ENCODE results near the gene COX6A1. TPM values are rescaled to one million over a fixed set of nuclear protein-coding genes. Genes with fewer than 3 reads are reported as not detected.

COX6A1 gene
- polyA plus RNA-seq, 1 donor = 94.3 TPM

Other genes with a start within 250 kb of the COX6A1 start
- 47.6 TPM for gene GCN1, start 243.4 kb upstream of the COX6A1 start, polyA plus RNA-seq (ENCODE audit: insufficient read length)
- gene RPLP0, start 237.0 kb upstream of the COX6A1 start, polyA plus RNA-seq (ENCODE audit: insufficient read length) = 3,810 TPM
- gene PXN, start 172.4 kb upstream of the COX6A1 start, polyA plus RNA-seq (ENCODE audit: insufficient read length) = 233 TPM
- not detected for gene RNU4-2, start 146.2 kb upstream of the COX6A1 start, polyA plus RNA-seq (ENCODE audit: insufficient read length)
- gene RNU4-1, start 144.9 kb upstream of the COX6A1 start, polyA plus RNA-seq (ENCODE audit: insufficient read length) = not detected
- gene SIRT4, start 135.8 kb upstream of the COX6A1 start, polyA plus RNA-seq (ENCODE audit: insufficient read length) = 5.6 TPM
- not detected for gene PLA2G1B, start 110.3 kb upstream of the COX6A1 start, polyA plus RNA-seq (ENCODE audit: insufficient read length)
- 6.4 TPM for gene MSI1, start 68.9 kb upstream of the COX6A1 start, polyA plus RNA-seq (ENCODE audit: insufficient read length)
- 31.3 TPM for gene TRIAP1, start 8.3 kb downstream of the COX6A1 start, polyA plus RNA-seq (ENCODE audit: insufficient read length)
- gene GATC, start 8.3 kb downstream of the COX6A1 start, polyA plus RNA-seq (ENCODE audit: insufficient read length) = 14.5 TPM
- 94.2 TPM for gene SRSF9, start 31.6 kb downstream of the COX6A1 start, polyA plus RNA-seq (ENCODE audit: insufficient read length)
- 286 TPM for gene DYNLL1, start 58.0 kb downstream of the COX6A1 start, polyA plus RNA-seq (ENCODE audit: insufficient read length)
- 38.3 TPM for gene COQ5, start 91.0 kb downstream of the COX6A1 start, polyA plus RNA-seq (ENCODE audit: insufficient read length)
- gene RNF10, start 96.2 kb downstream of the COX6A1 start, polyA plus RNA-seq (ENCODE audit: insufficient read length) = 160 TPM
- 22.7 TPM for gene POP5, start 143.3 kb downstream of the COX6A1 start, polyA plus RNA-seq (ENCODE audit: insufficient read length)
- gene CABP1, start 202.5 kb downstream of the COX6A1 start, polyA plus RNA-seq (ENCODE audit: insufficient read length) = 2.5 TPM
- 66.0 TPM for gene MLEC, start 249.0 kb downstream of the COX6A1 start, polyA plus RNA-seq (ENCODE audit: insufficient read length)

Measured in hindlimb muscle (tissue), 1 donor.